Measurements from ENCODE around the gene SARS1.

Gene SARS1

DNA sequence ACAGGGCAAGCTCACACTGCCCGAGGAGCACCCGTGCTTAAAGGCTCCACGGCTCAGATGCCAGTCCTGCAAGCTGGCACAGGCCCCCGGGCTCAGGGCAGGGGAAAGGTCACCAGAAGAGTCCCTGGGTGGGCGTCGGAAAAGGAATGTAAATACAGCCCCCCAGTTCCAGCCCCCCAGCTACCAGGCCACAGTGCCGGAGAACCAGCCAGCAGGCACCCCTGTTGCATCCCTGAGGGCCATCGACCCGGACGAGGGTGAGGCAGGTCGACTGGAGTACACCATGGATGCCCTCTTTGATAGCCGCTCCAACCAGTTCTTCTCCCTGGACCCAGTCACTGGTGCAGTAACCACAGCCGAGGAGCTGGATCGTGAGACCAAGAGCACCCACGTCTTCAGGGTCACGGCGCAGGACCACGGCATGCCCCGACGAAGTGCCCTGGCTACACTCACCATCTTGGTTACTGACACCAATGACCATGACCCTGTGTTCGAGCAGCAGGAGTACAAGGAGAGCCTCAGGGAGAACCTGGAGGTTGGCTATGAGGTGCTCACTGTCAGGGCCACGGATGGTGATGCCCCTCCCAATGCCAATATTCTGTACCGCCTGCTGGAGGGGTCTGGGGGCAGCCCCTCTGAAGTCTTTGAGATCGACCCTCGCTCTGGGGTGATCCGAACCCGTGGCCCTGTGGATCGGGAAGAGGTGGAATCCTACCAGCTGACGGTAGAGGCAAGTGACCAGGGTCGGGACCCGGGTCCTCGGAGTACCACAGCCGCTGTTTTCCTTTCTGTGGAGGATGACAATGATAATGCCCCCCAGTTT lies 36.9 kb downstream of the SARS1 start:
- Mint-ChIP-seq H3K9me3 (no peaks in the 10 kb centered on the region), H3K4me1 (peaks cover 42% of the 10 kb centered on the region), H3K27ac (ENCODE audit: low read depth) (no peak overlapping the region), H3K27me3 (no peaks in the 10 kb centered on the region), H3K36me3 (ENCODE audit: insufficient read depth) (peaks cover 4% of the 10 kb centered on the region), H3K4me3 (peak overlapping the region; percentile 54)
- no peak for ATAC-seq (replicated peaks; ENCODE audit: extremely low read depth, poor library complexity, severe bottlenecking)
- no peak for DNase-seq (ENCODE audit: low spot score in 2 of 2)

- ATAC-seq (replicated peaks; ENCODE audit: extremely low read depth, poor library complexity, severe bottlenecking) (no peak), DNase-seq (ENCODE audit: low spot score in 2 of 2) (no peak)
- peaks cover 49% of the 10 kb centered on the region for H3K4me1 Mint-ChIP-seq
- H3K27me3 Mint-ChIP-seq, result no peaks in the 10 kb centered on the region
- no peaks in the 10 kb centered on the region for H3K9me3 Mint-ChIP-seq
- H3K4me3 Mint-ChIP-seq, result peak overlapping the region; percentile 54
- no peak overlapping the region for H3K27ac Mint-ChIP-seq (ENCODE audit: low read depth)
- peaks cover 4% of the 10 kb centered on the region for H3K36me3 Mint-ChIP-seq (ENCODE audit: insufficient read depth)
These were observed 37.8 kb downstream of the SARS1 start for GRCh38 chr1:109251277-109252166.

GRCh38 chr1:109252167-109252892 lies 38.6 kb downstream of the SARS1 start:
- no peak for ATAC-seq (replicated peaks; ENCODE audit: extremely low read depth, poor library complexity, severe bottlenecking)
- no peak for DNase-seq (ENCODE audit: low spot score in 2 of 2)
- Mint-ChIP-seq H3K27me3 (no peaks in the 10 kb centered on the region), H3K9me3 (no peaks in the 10 kb centered on the region), H3K4me3 (no peak overlapping the region), H3K36me3 (ENCODE audit: insufficient read depth) (peaks cover 4% of the 10 kb centered on the region), H3K4me1 (peaks cover 55% of the 10 kb centered on the region), H3K27ac (ENCODE audit: low read depth) (no peak overlapping the region)

DNA sequence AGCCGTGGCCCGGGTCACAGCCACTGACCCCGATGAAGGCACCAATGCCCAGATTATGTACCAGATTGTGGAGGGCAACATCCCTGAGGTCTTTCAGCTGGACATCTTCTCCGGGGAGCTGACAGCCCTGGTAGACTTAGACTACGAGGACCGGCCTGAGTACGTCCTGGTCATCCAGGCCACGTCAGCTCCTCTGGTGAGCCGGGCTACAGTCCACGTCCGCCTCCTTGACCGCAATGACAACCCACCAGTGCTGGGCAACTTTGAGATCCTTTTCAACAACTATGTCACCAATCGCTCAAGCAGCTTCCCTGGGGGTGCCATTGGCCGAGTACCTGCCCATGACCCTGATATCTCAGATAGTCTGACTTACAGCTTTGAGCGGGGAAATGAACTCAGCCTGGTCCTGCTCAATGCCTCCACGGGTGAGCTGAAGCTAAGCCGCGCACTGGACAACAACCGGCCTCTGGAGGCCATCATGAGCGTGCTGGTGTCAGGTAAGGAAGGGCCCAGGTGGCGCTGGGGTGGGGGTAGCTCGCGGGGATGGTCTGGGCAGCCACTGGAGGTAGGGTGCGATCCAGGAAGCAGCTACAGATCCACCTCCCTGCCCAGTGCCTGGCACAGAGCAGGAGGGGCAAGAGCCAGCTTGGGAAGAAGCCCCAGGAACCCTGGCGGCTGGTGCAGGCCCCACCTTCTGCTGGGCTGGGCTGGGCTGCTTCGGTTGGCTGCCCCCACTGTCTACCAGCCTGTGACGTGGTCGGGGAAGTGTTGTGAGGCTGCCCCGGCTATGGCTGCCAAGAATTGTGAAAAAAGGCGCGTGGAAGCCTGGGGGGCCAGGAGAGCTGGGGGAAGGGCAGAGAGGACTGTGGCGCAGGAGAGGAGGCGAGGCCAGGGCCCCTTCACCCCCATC lies 39.4 kb downstream of the SARS1 start:
- peaks cover 62% of the 10 kb centered on the region for H3K4me1 Mint-ChIP-seq
- DNase-seq (ENCODE audit: low spot score in 2 of 2) (no peak), ATAC-seq (replicated peaks; ENCODE audit: extremely low read depth, poor library complexity, severe bottlenecking) (no peak)
- H3K9me3 Mint-ChIP-seq, result no peaks in the 10 kb centered on the region
- no peak overlapping the region for H3K4me3 Mint-ChIP-seq
- no peaks in the 10 kb centered on the region for H3K27me3 Mint-ChIP-seq
- H3K27ac Mint-ChIP-seq (ENCODE audit: low read depth), result peak overlapping the region; percentile 68
- H3K36me3 Mint-ChIP-seq (ENCODE audit: insufficient read depth), result peaks cover 4% of the 10 kb centered on the region

DNA sequence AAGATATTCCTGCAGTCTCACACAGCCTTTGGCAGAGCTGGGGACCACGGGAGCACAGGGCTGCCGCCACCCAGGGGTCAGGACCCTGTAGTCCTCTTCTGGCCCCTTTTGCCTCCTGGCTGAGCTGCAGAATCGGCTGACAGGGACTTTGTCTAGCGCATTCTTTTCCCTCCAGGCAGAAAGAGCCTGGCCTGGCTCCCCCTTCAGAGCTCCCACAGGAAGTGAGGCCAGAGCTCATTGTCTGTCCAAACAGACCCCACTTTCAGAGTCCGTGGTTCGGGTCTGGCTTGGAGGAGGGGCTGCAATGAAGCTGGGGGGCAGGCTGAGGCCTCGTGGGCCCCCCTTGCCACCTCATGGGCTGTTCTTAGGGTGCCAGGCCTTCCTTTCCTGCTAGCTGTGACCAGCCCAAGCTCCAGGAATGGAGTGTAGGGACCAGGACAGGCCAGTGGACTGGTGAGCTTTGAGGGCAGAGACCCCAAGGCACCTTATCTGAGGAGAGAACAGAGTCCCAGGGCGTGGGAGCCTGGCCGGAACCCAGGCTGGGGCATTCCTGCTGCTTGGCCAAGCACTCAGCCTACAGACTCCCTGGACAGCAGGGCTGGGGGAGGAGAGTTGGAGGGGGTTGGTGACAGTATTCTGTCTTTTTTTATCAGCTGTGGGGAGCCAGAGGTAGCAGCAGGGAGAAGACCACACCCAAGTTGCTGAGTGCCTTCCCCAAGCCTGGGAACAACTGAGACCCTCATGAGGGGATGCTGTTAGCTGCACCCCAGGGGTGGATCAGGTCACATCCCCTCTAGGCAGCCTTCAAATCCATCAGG lies 40.3 kb downstream of the SARS1 start:
- Mint-ChIP-seq H3K4me1 (peaks cover 60% of the 10 kb centered on the region), H3K9me3 (no peaks in the 10 kb centered on the region), H3K27ac (ENCODE audit: low read depth) (peak overlapping the region; percentile 68), H3K27me3 (no peaks in the 10 kb centered on the region), H3K4me3 (no peak overlapping the region), H3K36me3 (ENCODE audit: insufficient read depth) (peaks cover 4% of the 10 kb centered on the region)
- ATAC-seq (replicated peaks; ENCODE audit: extremely low read depth, poor library complexity, severe bottlenecking) (no peak), DNase-seq (ENCODE audit: low spot score in 2 of 2) (no peak)

- DNase-seq (ENCODE audit: low spot score in 2 of 2) (no peak), ATAC-seq (replicated peaks; ENCODE audit: extremely low read depth, poor library complexity, severe bottlenecking) (no peak)
- Mint-ChIP-seq H3K36me3 (ENCODE audit: insufficient read depth) (peaks cover 1% of the 10 kb centered on the region), H3K4me1 (peaks cover 57% of the 10 kb centered on the region), H3K9me3 (no peaks in the 10 kb centered on the region), H3K4me3 (no peak overlapping the region), H3K27me3 (no peaks in the 10 kb centered on the region), H3K27ac (ENCODE audit: low read depth) (peak overlapping the region; percentile 52)
These were observed 40.9 kb downstream of the SARS1 start for GRCh38 chr1:109254621-109255096.

DNA sequence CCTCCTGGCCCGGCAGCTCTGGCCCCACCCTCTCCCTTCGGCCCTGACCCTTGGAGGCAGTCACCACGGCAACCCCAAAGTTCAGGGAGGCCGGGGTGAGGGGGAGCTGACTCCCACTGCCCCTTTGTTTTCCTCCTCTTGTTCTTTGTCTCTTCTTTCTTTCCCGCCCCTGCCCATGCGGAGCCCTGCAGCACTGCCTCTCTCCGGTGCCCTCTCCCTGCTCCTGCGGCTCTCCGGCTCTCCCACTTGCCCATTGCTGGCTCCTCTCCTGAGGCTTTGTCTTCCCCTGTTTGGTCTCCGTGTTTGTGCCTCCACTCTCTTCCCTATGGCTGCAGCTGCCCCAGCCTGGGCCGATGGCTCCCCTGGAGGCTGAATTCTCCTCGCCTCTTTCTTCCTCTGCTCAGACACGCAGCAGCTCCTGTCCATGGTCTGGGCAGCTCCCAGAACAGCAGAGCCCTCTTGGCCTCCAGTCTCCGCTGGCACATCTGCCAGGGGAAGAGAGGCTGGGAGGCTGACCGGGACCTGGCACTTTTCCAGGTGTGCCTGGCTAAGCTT lies 41.5 kb downstream of the SARS1 start:
- Mint-ChIP-seq H3K4me1 (peaks cover 57% of the 10 kb centered on the region), H3K36me3 (ENCODE audit: insufficient read depth) (peaks cover 1% of the 10 kb centered on the region), H3K27ac (ENCODE audit: low read depth) (peak overlapping the region; percentile 52), H3K9me3 (no peaks in the 10 kb centered on the region), H3K27me3 (no peaks in the 10 kb centered on the region), H3K4me3 (no peak overlapping the region)
- no peak for DNase-seq (ENCODE audit: low spot score in 2 of 2)
- no peak for ATAC-seq (replicated peaks; ENCODE audit: extremely low read depth, poor library complexity, severe bottlenecking)

DNA sequence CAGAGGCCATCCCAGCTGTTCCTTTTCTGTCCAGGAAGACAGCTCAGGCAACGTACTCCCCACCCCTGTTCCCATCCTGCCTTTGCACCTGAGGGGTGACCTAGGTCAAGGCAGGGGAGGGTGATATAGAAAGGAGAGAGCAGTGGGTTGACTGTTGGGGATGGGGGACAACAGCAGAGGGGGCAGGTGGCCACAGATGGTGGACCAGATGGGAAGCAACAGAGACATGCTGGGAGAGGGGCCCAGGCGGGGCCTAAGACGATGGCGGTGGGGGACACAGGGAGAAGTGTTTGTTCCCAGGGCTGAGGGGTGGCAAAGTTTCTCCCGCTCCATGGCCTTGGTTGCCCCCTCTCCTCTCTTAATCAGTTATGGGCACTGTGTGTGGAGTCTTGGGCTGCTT lies 42.0 kb downstream of the SARS1 start:
- peak overlapping the region; percentile 52 for H3K27ac Mint-ChIP-seq (ENCODE audit: low read depth)
- H3K36me3 Mint-ChIP-seq (ENCODE audit: insufficient read depth), result peaks cover 1% of the 10 kb centered on the region
- no peak overlapping the region for H3K4me3 Mint-ChIP-seq
- no peaks in the 10 kb centered on the region for H3K27me3 Mint-ChIP-seq
- DNase-seq (ENCODE audit: low spot score in 2 of 2), result no peak
- peaks cover 55% of the 10 kb centered on the region for H3K4me1 Mint-ChIP-seq
- no peak for ATAC-seq (replicated peaks; ENCODE audit: extremely low read depth, poor library complexity, severe bottlenecking)
- no peaks in the 10 kb centered on the region for H3K9me3 Mint-ChIP-seq

DNA sequence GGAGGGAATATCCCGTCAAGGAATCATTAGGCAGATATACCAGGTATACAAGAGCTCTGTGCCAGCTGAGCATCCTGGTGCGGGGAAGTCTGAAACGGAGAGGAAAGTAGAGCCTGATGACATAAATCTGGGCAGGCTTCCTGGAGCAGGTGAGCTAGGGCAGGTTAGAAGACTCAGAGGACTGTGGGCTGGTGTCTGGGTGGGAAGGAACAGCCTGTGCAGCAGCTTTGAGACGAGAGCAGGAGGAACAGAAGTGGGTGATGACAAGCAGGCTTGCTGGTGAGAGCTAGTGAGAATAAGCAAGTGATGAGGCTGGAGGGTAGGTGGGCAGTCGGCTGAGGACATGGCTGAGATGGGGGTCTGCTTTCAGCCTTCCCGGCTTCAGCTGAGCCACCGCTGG lies 42.4 kb downstream of the SARS1 start:
- no peaks in the 10 kb centered on the region for H3K9me3 Mint-ChIP-seq
- peaks cover 51% of the 10 kb centered on the region for H3K4me1 Mint-ChIP-seq
- H3K27ac Mint-ChIP-seq (ENCODE audit: low read depth), result no peak overlapping the region
- H3K27me3 Mint-ChIP-seq, result no peaks in the 10 kb centered on the region
- no peak for ATAC-seq (replicated peaks; ENCODE audit: extremely low read depth, poor library complexity, severe bottlenecking)
- DNase-seq (ENCODE audit: low spot score in 2 of 2), result no peak
- H3K4me3 Mint-ChIP-seq, result no peak overlapping the region
- peaks cover 1% of the 10 kb centered on the region for H3K36me3 Mint-ChIP-seq (ENCODE audit: insufficient read depth)

- no peak for ATAC-seq (replicated peaks; ENCODE audit: extremely low read depth, poor library complexity, severe bottlenecking)
- Mint-ChIP-seq H3K9me3 (no peaks in the 10 kb centered on the region), H3K4me3 (no peak overlapping the region), H3K27me3 (no peaks in the 10 kb centered on the region), H3K4me1 (peaks cover 49% of the 10 kb centered on the region), H3K27ac (ENCODE audit: low read depth) (no peak overlapping the region), H3K36me3 (ENCODE audit: insufficient read depth) (no peaks in the 10 kb centered on the region)
- no peak for DNase-seq (ENCODE audit: low spot score in 2 of 2)
These were observed 43.4 kb downstream of the SARS1 start for GRCh38 chr1:109256971-109257681.

All from central memory CD8-positive, alpha-beta T cell (primary cell).